ENCODE results near the gene TMEM11.

Gene TMEM11

GRCh38 chr17:21161498-21162393, 52.2 kb downstream of the TMEM11 start:
- DNase-seq (ENCODE audit: low read depth), result peak; percentile 89

GRCh38 chr17:21160401-21160800, 53.6 kb downstream of the TMEM11 start:
- DNase-seq (ENCODE audit: low read depth), result no peak

- no peak for DNase-seq (ENCODE audit: low read depth)
Observed at GRCh38 chr17:21157586-21158370, 56.2 kb downstream of the TMEM11 start.

- DNase-seq (ENCODE audit: low read depth), result no peak
Observed at GRCh38 chr17:21152731-21153130, 61.2 kb downstream of the TMEM11 start.

GRCh38 chr17:21149621-21150020, 64.3 kb downstream of the TMEM11 start:
- no peak for DNase-seq (ENCODE audit: low read depth)
